Thoracic aorta (tissue), 2 donors: ENCODE measurements around the gene MCF2L2. TPM values are rescaled to one million over a fixed set of nuclear protein-coding genes. Genes with fewer than 3 reads are reported as not detected.
A peak's percentile ranks its signal among the peaks of the same experiment; 100 is the strongest.

Experiments
- ATAC-seq: fragments of 150-250 bp; one replicate; pipeline ENCODE4 v1.8.0; 2017; ENCODE audit warnings: low read depth; ENCODE audit not compliant: insufficient number of reproducible peaks, low FRiP score
- DNase-seq: peaks from one replicate; pipeline ENCODE4 v3.0.0-alpha.2; 2020; ENCODE audit warnings: low spot score
- H3K27ac ChIP-seq, 2 donors: fragments of 200-600 bp; sonication (generic); 1 replicate in 1 of 2; 2 replicates in 1 of 2; pipeline ENCODE4 v1.5.1; 2016; ENCODE audit warnings: mild to moderate bottlenecking in 2 of 2, moderate library complexity in 2 of 2
- H3K27me3 ChIP-seq: fragments of 200-600 bp; sonication (generic); replicated peaks from 2 replicates; pipeline ENCODE4 v1.6.0; 2016; ENCODE audit warnings: mild to moderate bottlenecking; ENCODE audit not compliant: insufficient read depth
- H3K36me3 ChIP-seq: fragments of 200-600 bp; sonication (generic); one replicate; pipeline ENCODE4 v1.5.1; 2016
- H3K4me1 ChIP-seq, 2 donors: fragments of 200-600 bp; sonication (generic); 1 replicate in 1 of 2; 2 replicates in 1 of 2; pipeline versions ENCODE4 v1.5.1 to v1.6.0; 2016; ENCODE audit warnings: low read depth in 2 of 2, mild to moderate bottlenecking in 1 of 2; ENCODE audit not compliant: control insufficient read depth in 1 of 2
- H3K4me3 ChIP-seq: fragments of 200-600 bp; sonication (generic); 2 replicates; pipeline ENCODE4 v1.5.1; 2016; ENCODE audit warnings: mild to moderate bottlenecking
- H3K9me3 ChIP-seq: fragments of 200-600 bp; sonication (generic); 2 replicates; pipeline ENCODE4 v1.5.1; 2016
- total RNA-seq, 2 donors: library from RNA; depleted of rRNA; stranded (reverse); fragments of >200 nt; gene quantifications; one replicate each; pipeline versions ENCODE4 v1.1.0 to v1.2.3, GENCODE V29; 2016
- TF ChIP-seq, protein P1 (sequence below): fragments of 200-600 bp; sonication (generic); IDR thresholded peaks from one replicate; pipeline ENCODE4 v1.5.1; 2019; ENCODE audit warnings: antibody characterized with exemption

The MCF2L2 gene
- total RNA-seq, 2 donors from 2014 or later: 0.85 to 1.5 TPM

DNA sequence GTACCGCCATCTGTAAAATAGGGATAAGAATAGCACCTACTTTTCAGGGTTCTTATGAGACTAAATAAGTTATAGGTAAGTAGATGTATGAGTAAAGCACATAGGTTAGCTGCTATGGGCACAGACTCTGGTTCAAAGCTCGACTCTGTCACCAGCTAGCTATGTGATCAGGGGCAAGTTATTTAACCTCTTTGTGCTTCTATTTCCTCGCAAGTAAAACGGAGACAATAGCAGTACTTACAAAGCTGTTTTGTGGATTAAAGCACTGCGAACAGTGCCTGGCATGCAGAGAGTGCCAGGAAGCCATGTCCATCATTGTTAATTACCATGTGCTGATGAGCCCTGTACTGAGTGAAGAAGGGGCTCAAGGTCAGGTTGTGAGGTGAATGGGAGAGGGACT, 267.8 kb downstream of the MCF2L2 start:
- DNase-seq: no peak
- no peak overlapping the region for H3K4me3 ChIP-seq
- H3K27ac ChIP-seq: no peak overlapping the region
- H3K36me3 ChIP-seq: no peaks in the 10 kb centered on the region
- no peaks in the 10 kb centered on the region for H3K9me3 ChIP-seq
- TF ChIP-seq, protein P1, sequence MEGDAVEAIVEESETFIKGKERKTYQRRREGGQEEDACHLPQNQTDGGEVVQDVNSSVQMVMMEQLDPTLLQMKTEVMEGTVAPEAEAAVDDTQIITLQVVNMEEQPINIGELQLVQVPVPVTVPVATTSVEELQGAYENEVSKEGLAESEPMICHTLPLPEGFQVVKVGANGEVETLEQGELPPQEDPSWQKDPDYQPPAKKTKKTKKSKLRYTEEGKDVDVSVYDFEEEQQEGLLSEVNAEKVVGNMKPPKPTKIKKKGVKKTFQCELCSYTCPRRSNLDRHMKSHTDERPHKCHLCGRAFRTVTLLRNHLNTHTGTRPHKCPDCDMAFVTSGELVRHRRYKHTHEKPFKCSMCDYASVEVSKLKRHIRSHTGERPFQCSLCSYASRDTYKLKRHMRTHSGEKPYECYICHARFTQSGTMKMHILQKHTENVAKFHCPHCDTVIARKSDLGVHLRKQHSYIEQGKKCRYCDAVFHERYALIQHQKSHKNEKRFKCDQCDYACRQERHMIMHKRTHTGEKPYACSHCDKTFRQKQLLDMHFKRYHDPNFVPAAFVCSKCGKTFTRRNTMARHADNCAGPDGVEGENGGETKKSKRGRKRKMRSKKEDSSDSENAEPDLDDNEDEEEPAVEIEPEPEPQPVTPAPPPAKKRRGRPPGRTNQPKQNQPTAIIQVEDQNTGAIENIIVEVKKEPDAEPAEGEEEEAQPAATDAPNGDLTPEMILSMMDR: no peak
- H3K27me3 ChIP-seq: no peaks in the 10 kb centered on the region
- ATAC-seq: no peak
- H3K4me1 ChIP-seq: peaks cover 0 to 6% of the 10 kb centered on the region in 2 donors

DNA sequence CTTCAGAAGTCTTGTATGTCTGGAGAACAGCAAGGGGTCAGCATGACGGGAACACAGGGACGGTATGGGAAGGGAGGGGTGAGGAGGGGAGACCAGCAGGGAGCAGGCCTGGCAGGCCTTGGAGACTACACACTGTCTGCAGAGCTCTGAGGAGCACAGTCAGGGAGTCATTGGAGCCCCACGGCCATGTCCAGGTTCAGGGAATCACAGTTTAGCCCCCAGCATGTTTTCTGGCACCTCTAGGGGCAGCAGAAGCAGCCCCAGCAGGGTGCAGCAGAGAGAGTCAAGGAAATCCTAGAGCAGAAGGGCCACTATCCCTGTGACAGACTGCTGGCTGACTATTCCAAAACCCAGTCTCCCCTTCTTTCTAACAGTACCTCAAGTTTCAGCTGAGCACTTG, 269.1 kb downstream of the MCF2L2 start:
- Histone ChIP-seq H3K4me3 (no peak overlapping the region), H3K4me1 (peaks cover 0 to 6% of the 10 kb centered on the region in 2 donors), H3K27me3 (no peaks in the 10 kb centered on the region), H3K9me3 (no peaks in the 10 kb centered on the region), H3K27ac (no peak overlapping the region), H3K36me3 (no peaks in the 10 kb centered on the region)
- no peak for DNase-seq
- TF ChIP-seq, protein P1: no peak
- ATAC-seq: no peak

GRCh38 chr3:183158551-183159006, 269.8 kb downstream of the MCF2L2 start:
- Histone ChIP-seq H3K36me3 (no peaks in the 10 kb centered on the region), H3K9me3 (no peaks in the 10 kb centered on the region), H3K27me3 (no peaks in the 10 kb centered on the region), H3K27ac (no peak overlapping the region), H3K4me3 (no peak overlapping the region), H3K4me1 (peaks cover 0 to 6% of the 10 kb centered on the region in 2 donors)
- ATAC-seq: peak; percentile 27
- TF ChIP-seq, protein P1: no peak
- DNase-seq: no peak

DNA sequence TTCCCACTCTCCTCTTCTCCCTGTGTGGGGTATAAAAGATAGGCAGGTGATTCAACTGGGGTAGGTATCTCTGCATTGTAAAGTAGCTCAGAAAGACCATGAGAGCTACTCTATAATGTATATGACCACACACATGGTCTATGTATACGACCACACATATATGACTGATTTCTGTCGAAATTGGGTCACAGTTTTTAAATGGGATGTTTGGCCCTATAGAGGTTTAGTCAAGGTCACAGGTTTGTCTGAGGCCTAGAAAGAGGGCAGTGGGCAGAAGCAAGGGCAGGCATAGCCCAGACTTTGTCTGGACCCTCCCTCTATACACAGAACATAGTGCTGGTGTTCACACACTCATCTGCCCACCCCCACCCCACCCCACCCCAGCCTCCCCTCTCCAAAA, 270.3 kb downstream of the MCF2L2 start:
- DNase-seq (no peak), ATAC-seq (no peak)
- Histone ChIP-seq H3K27ac (no peak overlapping the region), H3K36me3 (no peaks in the 10 kb centered on the region), H3K4me1 (peaks cover 0 to 6% of the 10 kb centered on the region in 2 donors), H3K27me3 (no peaks in the 10 kb centered on the region), H3K9me3 (no peaks in the 10 kb centered on the region), H3K4me3 (no peak overlapping the region)
- TF ChIP-seq, protein P1: no peak

DNA sequence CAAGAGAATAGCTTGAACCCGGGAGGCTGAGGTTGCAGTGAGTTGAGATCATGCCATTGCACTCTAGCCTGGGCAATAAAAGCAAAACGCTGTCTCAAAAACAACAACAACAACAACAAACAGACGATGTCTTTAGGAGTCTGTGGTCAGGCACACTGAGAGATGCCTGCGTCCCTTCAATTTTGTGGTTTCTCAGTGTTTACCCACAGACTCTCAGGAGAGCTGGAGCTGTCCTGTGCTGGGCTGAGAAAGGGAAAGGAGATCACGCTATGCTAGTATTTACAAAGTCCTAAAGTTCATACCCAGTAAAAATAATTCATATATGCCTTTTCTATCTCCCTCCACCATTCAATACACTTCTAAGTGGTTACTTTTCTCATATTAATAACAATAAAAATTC, 272.2 kb downstream of the MCF2L2 start:
- TF ChIP-seq, protein P1: no peak
- H3K36me3 ChIP-seq: no peaks in the 10 kb centered on the region
- no peaks in the 10 kb centered on the region for H3K9me3 ChIP-seq
- ATAC-seq (no peak), DNase-seq (no peak)
- H3K4me1 ChIP-seq: no peaks in the 10 kb centered on the region
- no peaks in the 10 kb centered on the region for H3K27me3 ChIP-seq
- H3K4me3 ChIP-seq: no peak overlapping the region
- no peak overlapping the region for H3K27ac ChIP-seq
